Mucosa of stomach (tissue), 1 donor: ENCODE measurements around the gene FRMD4A.
"Not testable (repeated sequence)": the region's sequence is repeated elsewhere in the genome, so short reads cannot be mapped to it uniquely, and the experiment has no call there.

ENCODE experiments used
- H3K27me3 ChIP-seq: one replicate; pipeline ENCODE4 v1.7.0; 2013; ENCODE audit warnings: mild to moderate bottlenecking, low read length; ENCODE audit not compliant: control insufficient read depth, insufficient read depth
- H3K36me3 ChIP-seq: one replicate; pipeline ENCODE4 v1.7.0; 2013; ENCODE audit warnings: low read length; ENCODE audit not compliant: control insufficient read depth, insufficient read depth
- H3K4me1 ChIP-seq: one replicate; pipeline ENCODE4 v1.7.0; 2013; ENCODE audit warnings: mild to moderate bottlenecking, low read length; ENCODE audit not compliant: control insufficient read depth, insufficient read depth
- H3K4me3 ChIP-seq: one replicate; pipeline ENCODE4 v1.7.0; 2013; ENCODE audit warnings: low read length
- H3K9ac ChIP-seq: one replicate; pipeline ENCODE4 v1.7.0; 2013; ENCODE audit warnings: mild to moderate bottlenecking, low read length, moderate library complexity
- H3K9me3 ChIP-seq: one replicate; pipeline ENCODE4 v1.7.0; 2013; ENCODE audit warnings: mild to moderate bottlenecking, low read length, moderate library complexity; ENCODE audit not compliant: control insufficient read depth
- donor health status: Pancreatic carcinoma.

The FRMD4A gene

GRCh38 chr10:13869295-13869664, 461.4 kb downstream of the FRMD4A start:
- no peak overlapping the region for H3K9ac ChIP-seq

GRCh38 chr10:13868528-13869294, 462.0 kb downstream of the FRMD4A start:
- Histone ChIP-seq H3K4me1 (no peaks in the 10 kb centered on the region), H3K4me3 (no peak overlapping the region), H3K9ac (no peak overlapping the region), H3K27me3 (no peaks in the 10 kb centered on the region), H3K9me3 (no peaks in the 10 kb centered on the region), H3K36me3 (no peaks in the 10 kb centered on the region)

More at GRCh38 chr10:13869295-13869664, 461.4 kb downstream of the FRMD4A start:
- Histone ChIP-seq H3K36me3 (no peaks in the 10 kb centered on the region), H3K27me3 (no peaks in the 10 kb centered on the region), H3K9me3 (no peaks in the 10 kb centered on the region), H3K4me1 (no peaks in the 10 kb centered on the region), H3K4me3 (no peak overlapping the region)

DNA sequence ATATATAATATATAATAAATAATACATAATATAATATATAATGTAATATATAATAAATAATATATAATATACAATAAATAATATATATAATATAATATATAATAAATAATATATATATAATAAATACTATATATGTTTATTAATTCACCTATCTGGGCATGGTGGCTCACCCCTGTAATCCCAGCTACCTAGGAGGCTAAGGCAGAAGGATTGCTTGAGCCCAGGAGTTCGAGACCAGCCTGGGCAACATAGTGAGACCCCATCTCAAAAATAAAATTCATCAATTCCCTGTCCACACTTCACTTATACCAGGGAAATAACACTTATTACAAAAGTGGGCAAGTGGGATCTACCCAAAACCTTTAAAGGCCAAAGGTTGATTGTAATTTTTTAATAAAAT, 462.9 kb downstream of the FRMD4A start:
- no peak overlapping the region for H3K4me3 ChIP-seq
- no peaks in the 10 kb centered on the region for H3K36me3 ChIP-seq
- H3K9me3 ChIP-seq, result no peaks in the 10 kb centered on the region
- H3K4me1 ChIP-seq, result no peaks in the 10 kb centered on the region
- no peaks in the 10 kb centered on the region for H3K27me3 ChIP-seq
- no peak overlapping the region for H3K9ac ChIP-seq

- no peaks in the 10 kb centered on the region for H3K36me3 ChIP-seq
- H3K9ac ChIP-seq, result no peak overlapping the region
- H3K4me1 ChIP-seq, result no peaks in the 10 kb centered on the region
- H3K27me3 ChIP-seq, result no peaks in the 10 kb centered on the region
- no peak overlapping the region for H3K4me3 ChIP-seq
- H3K9me3 ChIP-seq, result no peaks in the 10 kb centered on the region
Measured at GRCh38 chr10:13865758-13866491, 464.8 kb downstream of the FRMD4A start.

DNA sequence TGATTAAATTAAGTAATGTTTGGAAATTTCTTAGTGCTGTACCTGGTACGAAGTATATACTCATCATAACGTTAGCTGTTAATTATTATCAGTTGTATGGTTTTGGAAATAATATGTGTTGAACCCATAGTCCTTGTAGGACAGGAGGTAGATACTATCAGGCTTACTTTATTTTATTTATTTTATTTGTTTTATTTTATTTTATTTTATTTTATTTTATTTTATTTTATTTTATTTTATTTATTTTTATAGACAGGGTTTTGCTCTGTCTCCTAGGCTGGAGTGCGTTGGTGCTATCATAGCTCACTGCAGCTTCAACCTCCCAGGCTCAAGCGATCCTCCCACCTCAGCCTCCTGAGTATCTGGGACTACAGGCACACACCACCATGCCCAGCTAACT, 465.5 kb downstream of the FRMD4A start:
- H3K4me3 ChIP-seq, H3K9ac ChIP-seq, H3K27me3 ChIP-seq, H3K4me1 ChIP-seq, H3K36me3 ChIP-seq, H3K9me3 ChIP-seq: not testable (repeated sequence)

- Histone ChIP-seq H3K4me3 (no peak overlapping the region), H3K4me1 (no peaks in the 10 kb centered on the region), H3K9ac (no peak overlapping the region), H3K36me3 (no peaks in the 10 kb centered on the region), H3K27me3 (no peaks in the 10 kb centered on the region), H3K9me3 (no peaks in the 10 kb centered on the region)
Measured at GRCh38 chr10:13862546-13863233, 468.0 kb downstream of the FRMD4A start.

GRCh38 chr10:13860886-13861285, 469.8 kb downstream of the FRMD4A start:
- no peaks in the 10 kb centered on the region for H3K4me1 ChIP-seq
- no peak overlapping the region for H3K4me3 ChIP-seq

GRCh38 chr10:13859979-13860654, 470.6 kb downstream of the FRMD4A start:
- H3K4me1 ChIP-seq, result no peaks in the 10 kb centered on the region
- no peak overlapping the region for H3K4me3 ChIP-seq
- H3K36me3 ChIP-seq, result no peaks in the 10 kb centered on the region
- H3K9me3 ChIP-seq, result no peaks in the 10 kb centered on the region
- H3K9ac ChIP-seq, result no peak overlapping the region
- no peaks in the 10 kb centered on the region for H3K27me3 ChIP-seq

More at GRCh38 chr10:13860886-13861285, 469.8 kb downstream of the FRMD4A start:
- no peaks in the 10 kb centered on the region for H3K27me3 ChIP-seq
- no peaks in the 10 kb centered on the region for H3K36me3 ChIP-seq
- H3K9me3 ChIP-seq, result no peaks in the 10 kb centered on the region
- no peak overlapping the region for H3K9ac ChIP-seq

GRCh38 chr10:13858709-13859108, 472.0 kb downstream of the FRMD4A start:
- Histone ChIP-seq H3K4me3 (no peak overlapping the region), H3K27me3 (no peaks in the 10 kb centered on the region), H3K9me3 (no peaks in the 10 kb centered on the region), H3K9ac (no peak overlapping the region), H3K36me3 (no peaks in the 10 kb centered on the region), H3K4me1 (no peaks in the 10 kb centered on the region)

GRCh38 chr10:13857451-13857850, 473.3 kb downstream of the FRMD4A start:
- no peaks in the 10 kb centered on the region for H3K4me1 ChIP-seq
- H3K9ac ChIP-seq, result no peak overlapping the region
- H3K4me3 ChIP-seq, result no peak overlapping the region
- no peaks in the 10 kb centered on the region for H3K9me3 ChIP-seq
- H3K27me3 ChIP-seq, result no peaks in the 10 kb centered on the region
- H3K36me3 ChIP-seq, result no peaks in the 10 kb centered on the region

GRCh38 chr10:13853854-13854253, 476.9 kb downstream of the FRMD4A start:
- no peaks in the 10 kb centered on the region for H3K4me1 ChIP-seq

GRCh38 chr10:13852872-13853271, 477.9 kb downstream of the FRMD4A start:
- H3K4me3 ChIP-seq, result no peak overlapping the region
- no peaks in the 10 kb centered on the region for H3K9me3 ChIP-seq
- no peaks in the 10 kb centered on the region for H3K27me3 ChIP-seq
- H3K36me3 ChIP-seq, result no peaks in the 10 kb centered on the region
- no peak overlapping the region for H3K9ac ChIP-seq
- H3K4me1 ChIP-seq, result no peaks in the 10 kb centered on the region

More at GRCh38 chr10:13853854-13854253, 476.9 kb downstream of the FRMD4A start:
- no peaks in the 10 kb centered on the region for H3K36me3 ChIP-seq
- no peak overlapping the region for H3K9ac ChIP-seq
- no peak overlapping the region for H3K4me3 ChIP-seq
- H3K9me3 ChIP-seq, result no peaks in the 10 kb centered on the region
- H3K27me3 ChIP-seq, result no peaks in the 10 kb centered on the region
